ENCODE measurements around the gene GANAB.

GANAB gene

GRCh38 chr11:62607714-62608113, 38.7 kb downstream of the GANAB start:
- TF ChIP-seq CTCF (IDR thresholded peaks at IDR 0.05; ENCODE audit: insufficient read depth, low read length, poor library complexity, severe bottlenecking): no peak
- Histone ChIP-seq H3K27me3 (replicated peaks; ENCODE audit: control insufficient read depth, insufficient read depth, low read length) (no peaks in the 10 kb centered on the region), H3K4me3 (replicated peaks; ENCODE audit: low read depth, low read length) (no peak overlapping the region), H3K36me3 (ENCODE audit: control insufficient read depth, insufficient read depth, low read length) (peaks cover 10% of the 10 kb centered on the region)
- no peak for DNase-seq (ENCODE audit: extremely low read depth, insufficient read length)

GRCh38 chr11:62605902-62606301, 40.5 kb downstream of the GANAB start:
- Histone ChIP-seq H3K27me3 (replicated peaks; ENCODE audit: control insufficient read depth, insufficient read depth, low read length) (no peaks in the 10 kb centered on the region), H3K4me3 (replicated peaks; ENCODE audit: low read depth, low read length) (no peak overlapping the region), H3K36me3 (ENCODE audit: control insufficient read depth, insufficient read depth, low read length) (peaks cover 10% of the 10 kb centered on the region)
- no peak for TF ChIP-seq CTCF (IDR thresholded peaks at IDR 0.05; ENCODE audit: insufficient read depth, low read length, poor library complexity, severe bottlenecking)
- no peak for DNase-seq (ENCODE audit: extremely low read depth, insufficient read length)

GRCh38 chr11:62605467-62605866, 40.9 kb downstream of the GANAB start:
- TF ChIP-seq CTCF (IDR thresholded peaks at IDR 0.05; ENCODE audit: insufficient read depth, low read length, poor library complexity, severe bottlenecking): no peak
- Histone ChIP-seq H3K27me3 (replicated peaks; ENCODE audit: control insufficient read depth, insufficient read depth, low read length) (no peaks in the 10 kb centered on the region), H3K4me3 (replicated peaks; ENCODE audit: low read depth, low read length) (no peak overlapping the region), H3K36me3 (ENCODE audit: control insufficient read depth, insufficient read depth, low read length) (peaks cover 10% of the 10 kb centered on the region)
- DNase-seq (ENCODE audit: extremely low read depth, insufficient read length): no peak

- Histone ChIP-seq H3K36me3 (ENCODE audit: control insufficient read depth, insufficient read depth, low read length) (peaks cover 12% of the 10 kb centered on the region), H3K4me3 (replicated peaks; ENCODE audit: low read depth, low read length) (no peak overlapping the region), H3K27me3 (replicated peaks; ENCODE audit: control insufficient read depth, insufficient read depth, low read length) (no peaks in the 10 kb centered on the region)
- no peak for DNase-seq (ENCODE audit: extremely low read depth, insufficient read length)
- TF ChIP-seq CTCF (IDR thresholded peaks at IDR 0.05; ENCODE audit: insufficient read depth, low read length, poor library complexity, severe bottlenecking): no peak
These were observed 41.8 kb downstream of the GANAB start for GRCh38 chr11:62604460-62605120.

GRCh38 chr11:62603776-62604299, 42.6 kb downstream of the GANAB start:
- no peak for TF ChIP-seq CTCF (IDR thresholded peaks at IDR 0.05; ENCODE audit: insufficient read depth, low read length, poor library complexity, severe bottlenecking)
- no peak for DNase-seq (ENCODE audit: extremely low read depth, insufficient read length)
- Histone ChIP-seq H3K36me3 (ENCODE audit: control insufficient read depth, insufficient read depth, low read length) (peaks cover 12% of the 10 kb centered on the region), H3K27me3 (replicated peaks; ENCODE audit: control insufficient read depth, insufficient read depth, low read length) (no peaks in the 10 kb centered on the region), H3K4me3 (replicated peaks; ENCODE audit: low read depth, low read length) (no peak overlapping the region)

GRCh38 chr11:62603072-62603408, 43.4 kb downstream of the GANAB start:
- Histone ChIP-seq H3K27me3 (replicated peaks; ENCODE audit: control insufficient read depth, insufficient read depth, low read length) (no peaks in the 10 kb centered on the region), H3K36me3 (ENCODE audit: control insufficient read depth, insufficient read depth, low read length) (peaks cover 16% of the 10 kb centered on the region), H3K4me3 (replicated peaks; ENCODE audit: low read depth, low read length) (no peak overlapping the region)
- TF ChIP-seq CTCF (IDR thresholded peaks at IDR 0.05; ENCODE audit: insufficient read depth, low read length, poor library complexity, severe bottlenecking): no peak
- DNase-seq (ENCODE audit: extremely low read depth, insufficient read length): no peak

Data from GM06990 (cell line).